MG63 (cell line): ENCODE results near the gene SLC5A2. TPM values are rescaled to one million over a fixed set of nuclear protein-coding genes. Genes with fewer than 3 reads are reported as not detected.
A peak's percentile ranks its signal among the peaks of the same experiment; 100 is the strongest.
"Not testable (repeated sequence)": the region's sequence is repeated elsewhere in the genome, so short reads cannot be mapped to it uniquely, and the experiment has no call there.

Source experiments
- DNase-seq: peaks from one replicate; pipeline ENCODE4 v3.0.0-alpha.2; 2020
- H3K27me3 ChIP-seq: fragments of 250-450 bp; sonication (Bioruptor Pico); 2 replicates; pipeline ENCODE4 v1.5.1; 2020; ENCODE audit warnings: mild to moderate bottlenecking, moderate library complexity
- H3K36me3 ChIP-seq: fragments of 250-450 bp; sonication (Bioruptor Pico); 2 replicates; pipeline ENCODE4 v1.5.1; 2020; ENCODE audit warnings: mild to moderate bottlenecking, moderate library complexity
- H3K4me3 ChIP-seq: fragments of 250-450 bp; sonication (Bioruptor Pico); 2 replicates; pipeline ENCODE4 v1.5.1; 2020; ENCODE audit warnings: mild to moderate bottlenecking, moderate library complexity
- H3K9me3 ChIP-seq: fragments of 250-450 bp; sonication (Bioruptor Pico); 2 replicates; pipeline ENCODE4 v1.5.1; 2020; ENCODE audit warnings: mild to moderate bottlenecking, moderate library complexity
- total RNA-seq: library from RNA; depleted of rRNA; stranded (reverse); fragments of >200 nt; shearing (Covaris generic); gene quantifications from 2 replicates; pipeline ENCODE4 v1.2.3, GENCODE V29; 2014; ENCODE audit warnings: low replicate concordance

The SLC5A2 gene
- total RNA-seq, 1 experiment from 2014 or later, result not detected

GRCh38 chr16:31471875-31472708, 10.8 kb upstream of the SLC5A2 start, which contains the start of gene TGFB1I1:
Gene TGFB1I1, plus strand, starts transcription at chr16:31472152. Its CDS starts 37 bp downstream, at chr16:31472189.
- H3K36me3 ChIP-seq, result peaks cover 46% of the 10 kb centered on the region
- peak; percentile 89 for DNase-seq
- peak within 1 kb of the TSS; percentile 71 for H3K4me3 ChIP-seq
- no peaks in the 10 kb centered on the region for H3K9me3 ChIP-seq
- H3K27me3 ChIP-seq, result no peaks in the 10 kb centered on the region

- peak overlapping the region; percentile 71 for H3K4me3 ChIP-seq
- no peaks in the 10 kb centered on the region for H3K9me3 ChIP-seq
- peak; percentile 72 for DNase-seq
- no peaks in the 10 kb centered on the region for H3K27me3 ChIP-seq
- H3K36me3 ChIP-seq, result peaks cover 52% of the 10 kb centered on the region
Measured at GRCh38 chr16:31472709-31473203, 10.2 kb upstream of the SLC5A2 start.

- no peaks in the 10 kb centered on the region for H3K9me3 ChIP-seq
- no peak for DNase-seq
- no peaks in the 10 kb centered on the region for H3K27me3 ChIP-seq
- H3K36me3 ChIP-seq, result peaks cover 56% of the 10 kb centered on the region
- H3K4me3 ChIP-seq, result peak overlapping the region; percentile 71
Measured at GRCh38 chr16:31473264-31473984, 9.5 kb upstream of the SLC5A2 start.

GRCh38 chr16:31474173-31474714, 8.7 kb upstream of the SLC5A2 start:
- no peak for DNase-seq
- H3K36me3 ChIP-seq, result peaks cover 56% of the 10 kb centered on the region
- no peaks in the 10 kb centered on the region for H3K27me3 ChIP-seq
- no peaks in the 10 kb centered on the region for H3K9me3 ChIP-seq
- H3K4me3 ChIP-seq, result no peak overlapping the region

- no peak for DNase-seq
- H3K36me3 ChIP-seq, result peaks cover 56% of the 10 kb centered on the region
Measured at GRCh38 chr16:31474773-31475738, 7.9 kb upstream of the SLC5A2 start.

GRCh38 chr16:31475946-31476302, 7.0 kb upstream of the SLC5A2 start:
- Histone ChIP-seq H3K36me3 (peaks cover 56% of the 10 kb centered on the region), H3K9me3 (no peaks in the 10 kb centered on the region), H3K4me3 (no peak overlapping the region), H3K27me3 (no peaks in the 10 kb centered on the region)
- no peak for DNase-seq

More at GRCh38 chr16:31474773-31475738, 7.9 kb upstream of the SLC5A2 start:
- H3K27me3 ChIP-seq, result no peaks in the 10 kb centered on the region
- H3K9me3 ChIP-seq, result no peaks in the 10 kb centered on the region
- H3K4me3 ChIP-seq, result no peak overlapping the region

GRCh38 chr16:31476303-31477219, 6.4 kb upstream of the SLC5A2 start:
- H3K4me3 ChIP-seq, result no peak overlapping the region

GRCh38 chr16:31477220-31478216, 5.4 kb upstream of the SLC5A2 start:
- H3K4me3 ChIP-seq, result no peak overlapping the region
- H3K36me3 ChIP-seq, result peaks cover 52% of the 10 kb centered on the region
- H3K9me3 ChIP-seq, result no peaks in the 10 kb centered on the region
- H3K27me3 ChIP-seq, result no peaks in the 10 kb centered on the region; the same call in 1 of the 2 replicates
- no peak for DNase-seq

More at GRCh38 chr16:31476303-31477219, 6.4 kb upstream of the SLC5A2 start:
- Histone ChIP-seq H3K27me3 (no peaks in the 10 kb centered on the region; the same call in 1 of the 2 replicates), H3K9me3 (no peaks in the 10 kb centered on the region), H3K36me3 (peaks cover 56% of the 10 kb centered on the region)
- no peak for DNase-seq

GRCh38 chr16:31478956-31479355, 4.0 kb upstream of the SLC5A2 start:
- H3K36me3 ChIP-seq, result peaks cover 37% of the 10 kb centered on the region
- no peaks in the 10 kb centered on the region; the same call in 1 of the 2 replicates for H3K27me3 ChIP-seq
- no peak overlapping the region for H3K4me3 ChIP-seq
- H3K9me3 ChIP-seq, result no peaks in the 10 kb centered on the region
- DNase-seq, result no peak

- Histone ChIP-seq H3K36me3 (peaks cover 29% of the 10 kb centered on the region), H3K27me3 (no peaks in the 10 kb centered on the region; the same call in 1 of the 2 replicates), H3K9me3 (no peaks in the 10 kb centered on the region), H3K4me3 (no peak overlapping the region)
- DNase-seq, result no peak
Measured at GRCh38 chr16:31479751-31480150, 3.2 kb upstream of the SLC5A2 start.

GRCh38 chr16:31480851-31481536, 1.9 kb upstream of the SLC5A2 start:
- peaks cover 18% of the 10 kb centered on the region for H3K36me3 ChIP-seq

GRCh38 chr16:31484048-31484447, 1.1 kb downstream of the SLC5A2 start:
- not testable (repeated sequence) for H3K4me3 ChIP-seq, H3K9me3 ChIP-seq, DNase-seq, H3K36me3 ChIP-seq
- peaks cover 12% of the 10 kb centered on the region; the same call in 1 of the 2 replicates for H3K27me3 ChIP-seq

More at GRCh38 chr16:31480851-31481536, 1.9 kb upstream of the SLC5A2 start:
- Histone ChIP-seq H3K9me3 (no peaks in the 10 kb centered on the region), H3K4me3 (no peak overlapping the region), H3K27me3 (no peaks in the 10 kb centered on the region; the same call in 1 of the 2 replicates)
- DNase-seq, result no peak

GRCh38 chr16:31484491-31485171, 1.7 kb downstream of the SLC5A2 start:
- Histone ChIP-seq H3K9me3 (no peaks in the 10 kb centered on the region), H3K36me3 (no peaks in the 10 kb centered on the region), H3K27me3 (peaks cover 12% of the 10 kb centered on the region; the same call in 1 of the 2 replicates), H3K4me3 (no peak overlapping the region)
- DNase-seq, result no peak
